Lung (tissue), 12 donors: ENCODE measurements around the gene POU2AF3. TPM values are rescaled to one million over a fixed set of nuclear protein-coding genes. Genes with fewer than 3 reads are reported as not detected.

ENCODE experiments used
- ATAC-seq: fragments of 200-7000 bp; cut with Tn5 transposase; one replicate; pipeline ENCODE4 v1.9.1; 2020; ENCODE audit warnings: moderate number of reproducible peaks; ENCODE audit not compliant: insufficient read depth, low FRiP score
- DNase-seq, 3 donors: peaks; one replicate each; pipeline ENCODE4 v3.0.0-alpha.2; 2013 to 2017
- H3K27ac ChIP-seq, 2 donors: one replicate each; pipeline ENCODE4 v1.5.1; 2013; ENCODE audit warnings: mild to moderate bottlenecking in 2 of 2, moderate library complexity in 2 of 2, control low read depth in 1 of 2, inconsistent platforms in 1 of 2, low read depth in 1 of 2, low read length in 1 of 2
- H3K27me3 ChIP-seq, 3 donors: one replicate each; pipeline ENCODE4 v1.5.1; 2013; ENCODE audit warnings: low read length in 2 of 3; ENCODE audit not compliant: control insufficient read depth in 3 of 3, insufficient read depth in 3 of 3
- H3K36me3 ChIP-seq, 4 donors: one replicate each; pipeline ENCODE4 v1.5.1; 2013; ENCODE audit warnings: low read length in 4 of 4, mild to moderate bottlenecking in 1 of 4, moderate library complexity in 1 of 4; ENCODE audit not compliant: control insufficient read depth in 4 of 4, insufficient read depth in 4 of 4
- H3K4me1 ChIP-seq, 5 donors: one replicate each; pipeline ENCODE4 v1.5.1; 2013; ENCODE audit warnings: low read length in 5 of 5, mild to moderate bottlenecking in 2 of 5, moderate library complexity in 1 of 5; ENCODE audit not compliant: control insufficient read depth in 5 of 5, insufficient read depth in 5 of 5
- H3K4me3 ChIP-seq: one replicate; pipeline ENCODE4 v1.5.1; 2013; ENCODE audit warnings: mild to moderate bottlenecking, control low read depth, moderate library complexity
- H3K9ac ChIP-seq, 2 donors: one replicate each; pipeline ENCODE4 v1.5.1; 2013; ENCODE audit warnings: low read length in 2 of 2, control low read depth in 1 of 2; ENCODE audit not compliant: insufficient read depth in 1 of 2
- H3K9me3 ChIP-seq, 4 donors: one replicate each; pipeline ENCODE4 v1.5.1; 2013; ENCODE audit warnings: low read length in 3 of 4, mild to moderate bottlenecking in 1 of 4, moderate library complexity in 1 of 4; ENCODE audit not compliant: control insufficient read depth in 4 of 4, insufficient read depth in 3 of 4
- WGBS, 2 donors: extraction: QIAGEN DNeasy Blood & Tissue Kit; methylation state at CpG; one replicate each; pipeline ENCODE4 v1.1.7; 2013; 5-methylcytosine and 5-hydroxymethylcytosine counted together
- polyA plus RNA-seq, 2 donors: library from polyadenylated mRNA; stranded (reverse); fragments of 200-250 nt; gene quantifications; one replicate each; pipeline ENCODE4 v1.2.1, GENCODE V29; 2013
- total RNA-seq, 2 donors: library from RNA; depleted of rRNA in 1 of 2; stranded (reverse); fragments of >200 nt in 1 of 2; gene quantifications; one replicate each; pipeline ENCODE4 v1.2.1, GENCODE V29; 2014 to 2021
- TF ChIP-seq, protein P1 (sequence below): IDR thresholded peaks from 2 replicates; pipeline ENCODE4 v1.5.1; 2012; ENCODE audit warnings: mild to moderate bottlenecking; ENCODE audit errors: control extremely low read depth, extremely low read depth
- donor health status: control.
- donor health status: control.
- donor health status: Bipolar disorder and iron deficiency.
- donor health status: healthy.
- donor health status: DM: yes; HTN: yes; CAD: no.

The POU2AF3 gene
- total and polyA plus RNA-seq, 4 donors: 1.5 to 5.4 (median 3.1) TPM

DNA sequence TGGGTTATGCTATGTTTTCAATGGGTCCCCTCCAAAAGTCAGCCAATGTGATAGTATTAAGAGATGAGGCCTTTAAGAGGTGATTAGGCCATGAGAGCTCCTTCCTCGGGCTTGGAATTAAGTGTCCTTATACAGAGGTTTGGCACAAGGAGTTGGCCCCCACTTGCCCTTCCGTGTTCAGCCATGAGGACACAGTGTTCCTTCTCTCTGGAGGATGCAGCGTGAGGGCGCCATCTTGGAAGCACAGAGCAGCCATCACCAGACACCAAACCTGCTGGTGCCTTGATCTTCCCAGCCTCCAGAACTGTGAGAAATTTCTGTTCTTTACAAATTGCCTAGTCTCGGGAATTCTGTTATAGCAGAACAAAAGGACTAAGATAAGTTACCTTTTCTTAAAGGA is 26.9 kb downstream of the POU2AF3 start:
- DNase-seq (no peak), ATAC-seq (no peak)
- 83 to 92% methylated on average over 5 of the region's 5 CpGs for WGBS, 2 donors
- Histone ChIP-seq H3K9me3 (no peaks in the 10 kb centered on the region), H3K4me3 (no peak overlapping the region), H3K9ac (no peak overlapping the region), H3K36me3 (no peaks in the 10 kb centered on the region), H3K27ac (no peak overlapping the region), H3K27me3 (no peaks in the 10 kb centered on the region), H3K4me1 (peaks cover 0 to 4% (median 0%) of the 10 kb centered on the region in 5 donors)
- TF ChIP-seq, protein P1, sequence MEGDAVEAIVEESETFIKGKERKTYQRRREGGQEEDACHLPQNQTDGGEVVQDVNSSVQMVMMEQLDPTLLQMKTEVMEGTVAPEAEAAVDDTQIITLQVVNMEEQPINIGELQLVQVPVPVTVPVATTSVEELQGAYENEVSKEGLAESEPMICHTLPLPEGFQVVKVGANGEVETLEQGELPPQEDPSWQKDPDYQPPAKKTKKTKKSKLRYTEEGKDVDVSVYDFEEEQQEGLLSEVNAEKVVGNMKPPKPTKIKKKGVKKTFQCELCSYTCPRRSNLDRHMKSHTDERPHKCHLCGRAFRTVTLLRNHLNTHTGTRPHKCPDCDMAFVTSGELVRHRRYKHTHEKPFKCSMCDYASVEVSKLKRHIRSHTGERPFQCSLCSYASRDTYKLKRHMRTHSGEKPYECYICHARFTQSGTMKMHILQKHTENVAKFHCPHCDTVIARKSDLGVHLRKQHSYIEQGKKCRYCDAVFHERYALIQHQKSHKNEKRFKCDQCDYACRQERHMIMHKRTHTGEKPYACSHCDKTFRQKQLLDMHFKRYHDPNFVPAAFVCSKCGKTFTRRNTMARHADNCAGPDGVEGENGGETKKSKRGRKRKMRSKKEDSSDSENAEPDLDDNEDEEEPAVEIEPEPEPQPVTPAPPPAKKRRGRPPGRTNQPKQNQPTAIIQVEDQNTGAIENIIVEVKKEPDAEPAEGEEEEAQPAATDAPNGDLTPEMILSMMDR: no peak

DNA sequence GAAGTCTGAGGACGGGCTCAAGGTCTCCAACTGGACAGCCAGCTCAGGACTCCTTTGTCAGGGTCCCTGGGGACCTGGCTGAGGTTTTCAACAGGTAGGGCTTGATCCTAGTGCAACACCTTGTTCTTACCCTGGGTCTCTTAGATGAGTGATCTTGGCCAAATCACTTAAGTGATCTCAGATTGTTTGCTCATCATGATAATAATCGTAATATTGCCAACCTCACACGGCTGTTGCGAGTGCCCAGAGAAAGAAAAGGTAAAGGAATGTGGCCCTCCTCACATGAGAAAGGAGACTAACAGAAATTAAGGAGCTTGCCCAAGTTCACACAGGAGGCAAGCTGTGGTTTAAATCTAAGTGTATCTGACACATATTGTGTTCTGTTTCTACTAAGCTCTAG is 28.5 kb downstream of the POU2AF3 start:
- Histone ChIP-seq H3K9ac (no peak overlapping the region), H3K36me3 (no peaks in the 10 kb centered on the region), H3K4me1 (peaks cover 0 to 6% (median 0%) of the 10 kb centered on the region in 5 donors), H3K27ac (peak overlapping the region in 1 of 2 donors; percentile 53), H3K27me3 (no peaks in the 10 kb centered on the region), H3K4me3 (no peak overlapping the region), H3K9me3 (no peaks in the 10 kb centered on the region)
- ATAC-seq: no peak
- 63 to 91% methylated on average over 4 of the region's 4 CpGs for WGBS, 2 donors
- TF ChIP-seq, protein P1: no peak
- no peak for DNase-seq

DNA sequence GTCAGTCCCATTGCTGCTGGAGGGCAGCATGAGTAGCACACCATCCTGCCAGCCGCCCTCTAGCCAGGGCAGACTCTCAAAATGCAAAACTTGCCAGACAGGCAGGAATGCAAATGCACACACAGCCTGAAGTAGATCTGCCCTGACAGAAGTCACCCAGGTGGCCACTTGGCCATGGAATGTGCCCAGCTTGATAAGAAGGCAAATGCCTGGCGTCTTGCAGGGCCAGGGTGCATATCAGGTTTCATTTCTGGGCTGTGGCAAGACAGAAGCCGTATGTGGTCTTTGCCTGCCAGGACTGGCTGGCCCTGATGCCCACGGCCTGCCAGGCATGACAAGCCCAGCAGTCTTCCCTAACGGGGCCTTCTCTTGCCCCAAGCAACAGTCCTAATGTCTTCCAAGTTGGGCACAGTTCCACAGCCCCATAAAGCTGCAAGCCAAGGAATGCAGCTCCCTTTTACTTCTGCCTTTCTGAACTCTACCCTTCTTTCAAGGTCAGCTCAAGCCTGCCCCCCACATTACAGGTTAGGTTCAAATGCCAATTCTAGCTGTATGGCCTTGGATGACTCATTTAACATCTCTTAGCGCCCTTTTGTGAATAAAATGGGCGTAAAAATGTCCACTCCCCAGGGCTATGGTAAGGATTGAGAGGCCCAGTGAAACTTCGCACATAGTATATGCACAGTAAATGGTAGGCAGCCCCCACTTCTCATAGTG is 29.7 kb downstream of the POU2AF3 start:
- peaks cover 0 to 6% (median 0%) of the 10 kb centered on the region in 5 donors for H3K4me1 ChIP-seq
- no peaks in the 10 kb centered on the region for H3K9me3 ChIP-seq
- peak; percentile 69 for ATAC-seq
- H3K9ac ChIP-seq: no peak overlapping the region
- no peaks in the 10 kb centered on the region for H3K36me3 ChIP-seq
- H3K27me3 ChIP-seq: no peaks in the 10 kb centered on the region
- TF ChIP-seq, protein P1: no peak
- peak overlapping the region in 1 of 2 donors; percentile 18 for H3K27ac ChIP-seq
- 58 to 76% methylated on average over 8 of the region's 8 CpGs for WGBS, 2 donors
- peak; percentile 54 to 78 (median 78) for DNase-seq
- no peak overlapping the region for H3K4me3 ChIP-seq
